Suppressor macrophage (primary cell): Measurements from ENCODE around the gene PLD6.

Experiments used
- DNase-seq, 4 experiments: peaks; one replicate each; pipeline ENCODE4 v3.0.0-alpha.2; 2020 to 2022

Gene PLD6

DNA sequence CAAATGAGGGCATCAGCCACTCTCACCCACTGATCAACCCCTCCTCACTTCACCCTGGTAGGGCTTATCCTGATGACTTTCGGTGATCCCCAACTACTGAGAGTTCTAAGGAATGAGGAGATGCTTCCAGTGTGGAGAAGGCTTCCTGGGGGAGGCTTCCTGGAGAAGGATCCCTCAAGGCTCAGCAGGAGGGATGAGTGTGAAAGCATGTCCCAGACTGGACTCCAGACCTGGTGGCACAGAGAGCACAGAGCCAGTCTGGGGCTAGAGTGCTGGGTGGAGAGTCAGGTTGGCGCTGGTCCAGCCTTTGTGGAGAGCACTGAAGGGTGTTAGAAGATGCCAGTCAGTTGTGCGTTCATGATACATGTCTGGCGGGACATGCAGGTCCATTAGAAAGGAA is 53.7 kb downstream of the PLD6 start:
- DNase-seq = peak in 2 of 4 experiments; percentile 8 to 10

DNA sequence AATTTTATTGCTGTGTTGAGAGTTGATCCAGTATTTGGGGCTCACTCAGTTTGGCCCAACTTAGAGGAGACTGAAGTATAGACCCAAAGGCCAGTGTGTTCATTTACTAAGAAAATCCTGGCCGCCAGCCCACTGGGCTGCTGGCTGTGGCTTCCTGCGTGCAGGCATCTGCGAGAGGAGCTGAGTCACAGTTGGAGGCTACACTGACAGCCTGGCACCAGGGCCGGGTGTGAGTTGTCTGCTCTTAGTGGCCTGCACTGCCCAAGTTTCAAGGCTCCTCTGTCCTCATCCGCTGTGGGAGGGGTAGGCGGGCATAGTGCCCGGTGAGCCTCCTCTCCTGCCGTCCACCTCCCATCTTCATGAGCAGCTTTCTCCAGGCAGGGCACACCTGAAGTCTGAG is 54.2 kb downstream of the PLD6 start:
- peak; percentile 79 to 87 (median 85) for DNase-seq

DNA sequence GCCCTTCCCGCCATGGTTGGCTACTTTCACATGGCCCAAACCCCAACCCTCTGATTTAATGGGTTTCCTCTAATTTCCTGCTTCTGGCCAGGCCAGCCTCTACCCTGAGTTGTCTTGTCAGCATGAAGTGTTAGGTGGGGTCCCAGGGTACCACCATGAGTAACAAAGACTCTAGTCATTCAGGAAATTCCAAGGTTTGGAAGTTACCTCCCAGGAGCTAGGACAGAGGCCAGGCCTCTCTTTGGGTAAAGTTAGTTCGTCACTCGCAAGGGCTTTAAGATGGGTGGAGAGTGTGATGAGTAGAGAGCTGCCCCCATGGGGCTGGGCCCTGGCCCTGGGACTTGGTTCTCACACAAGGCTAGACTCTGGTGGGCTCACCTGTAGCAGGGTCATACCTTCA is 54.6 kb downstream of the PLD6 start:
- DNase-seq = no peak

DNA sequence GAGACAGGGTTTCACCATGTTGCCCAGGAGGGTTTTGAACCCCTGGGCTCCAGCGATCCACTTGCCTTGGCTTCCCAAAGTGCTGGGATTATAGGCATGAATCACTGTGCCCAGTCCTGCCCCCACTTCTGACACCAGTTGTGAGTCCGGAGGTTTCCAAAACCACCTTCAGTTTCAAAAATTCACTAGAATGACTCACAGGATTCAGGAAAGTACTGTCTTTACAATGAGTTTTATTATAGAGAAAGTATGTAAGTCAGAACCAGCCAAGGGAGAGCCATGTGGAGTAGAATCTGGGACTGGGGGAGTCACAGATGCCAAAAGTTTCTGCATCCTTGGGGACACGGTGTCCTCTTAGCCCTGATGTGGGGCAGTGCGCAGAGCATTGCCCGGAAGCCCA is 55.1 kb downstream of the PLD6 start:
- DNase-seq = peak; percentile 8 to 43 (median 22)
